ENCODE data around the gene SLC40A1. TPM values are rescaled to one million over a fixed set of nuclear protein-coding genes. Genes with fewer than 3 reads are reported as not detected.

Gene SLC40A1
- total and polyA plus RNA-seq, 2 of the 8 experiments (the other 6 are each of a cell fraction or from before 2014, with no cell fraction given), result 0.03 TPM; not detected in 1

DNA sequence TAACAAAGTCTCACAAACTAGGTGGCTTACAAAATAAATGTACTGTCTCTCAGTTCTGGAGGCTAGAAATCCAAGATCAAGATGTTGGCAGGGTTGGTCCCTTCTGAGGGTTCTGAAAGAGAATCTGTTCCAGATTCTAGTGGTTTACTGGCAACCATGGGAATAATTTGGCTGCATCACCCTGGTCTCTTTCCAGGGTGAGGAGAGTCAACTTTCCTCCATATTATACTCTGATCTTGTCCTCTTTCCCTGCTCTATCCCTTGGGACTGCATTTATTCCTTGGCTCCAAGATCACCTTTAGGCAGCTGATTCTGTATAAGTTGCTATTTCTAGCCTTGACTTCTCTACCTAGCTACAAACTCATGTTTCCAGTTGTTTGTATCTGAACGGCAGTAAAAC, 35.2 kb downstream of the SLC40A1 start:
- POLR2A ChIA-PET (ENCODE audit: partially characterized antibody), result no interaction called here
- no peaks in the 10 kb centered on the region for H3K4me1 ChIP-seq (replicated peaks in 1 of 4; ENCODE audit: control insufficient read depth in 3 of 4, insufficient read depth in 4 of 4, low read length in 3 of 4)
- TF ChIP-seq JUND (IDR thresholded peaks at IDR 0.05; ENCODE audit: low read length) (no peak), NANOG (IDR thresholded peaks at IDR 0.05; ENCODE audit: insufficient read depth, low read depth, low read length, poor library complexity, severe bottlenecking) (no peak), SIX5 (IDR thresholded peaks at IDR 0.05; ENCODE audit: low read depth, low read length) (no peak), TBP (IDR thresholded peaks at IDR 0.05; ENCODE audit: low read depth, low read length) (no peak), CREB1 (IDR thresholded peaks at IDR 0.05) (no peak), TCF12 (IDR thresholded peaks at IDR 0.05; ENCODE audit: low read depth, low read length) (no peak), CBX5 (IDR thresholded peaks at IDR 0.05; ENCODE audit: low read depth, low read length) (no peak), EGR1 (IDR thresholded peaks at IDR 0.05; ENCODE audit: borderline replicate concordance, low read depth, low read length) (no peak), BRCA1 (IDR thresholded peaks at IDR 0.05; ENCODE audit: low read depth, low read length) (no peak), POLR2AphosphoS5 (IDR thresholded peaks at IDR 0.05; ENCODE audit: low read depth, low read length) (no peak), HDAC6 (IDR thresholded peaks at IDR 0.05; ENCODE audit: low read depth, low read length) (no peak), KDM1A (IDR thresholded peaks at IDR 0.05; ENCODE audit: borderline replicate concordance, low read length) (no peak)
- TF ChIP-seq, protein P1, sequence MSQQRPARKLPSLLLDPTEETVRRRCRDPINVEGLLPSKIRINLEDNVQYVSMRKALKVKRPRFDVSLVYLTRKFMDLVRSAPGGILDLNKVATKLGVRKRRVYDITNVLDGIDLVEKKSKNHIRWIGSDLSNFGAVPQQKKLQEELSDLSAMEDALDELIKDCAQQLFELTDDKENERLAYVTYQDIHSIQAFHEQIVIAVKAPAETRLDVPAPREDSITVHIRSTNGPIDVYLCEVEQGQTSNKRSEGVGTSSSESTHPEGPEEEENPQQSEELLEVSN (IDR thresholded peaks at IDR 0.05), result no peak
- TF ChIP-seq, protein P2, sequence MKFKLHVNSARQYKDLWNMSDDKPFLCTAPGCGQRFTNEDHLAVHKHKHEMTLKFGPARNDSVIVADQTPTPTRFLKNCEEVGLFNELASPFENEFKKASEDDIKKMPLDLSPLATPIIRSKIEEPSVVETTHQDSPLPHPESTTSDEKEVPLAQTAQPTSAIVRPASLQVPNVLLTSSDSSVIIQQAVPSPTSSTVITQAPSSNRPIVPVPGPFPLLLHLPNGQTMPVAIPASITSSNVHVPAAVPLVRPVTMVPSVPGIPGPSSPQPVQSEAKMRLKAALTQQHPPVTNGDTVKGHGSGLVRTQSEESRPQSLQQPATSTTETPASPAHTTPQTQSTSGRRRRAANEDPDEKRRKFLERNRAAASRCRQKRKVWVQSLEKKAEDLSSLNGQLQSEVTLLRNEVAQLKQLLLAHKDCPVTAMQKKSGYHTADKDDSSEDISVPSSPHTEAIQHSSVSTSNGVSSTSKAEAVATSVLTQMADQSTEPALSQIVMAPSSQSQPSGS (IDR thresholded peaks at IDR 0.05; ENCODE audit: low read length), result no peak

More for the DNA sequence above, 35.2 kb downstream of the SLC40A1 start:
- no peak overlapping the region for H2BK5ac ChIP-seq (ENCODE audit: low read depth, low read length)
- CTCF ChIA-PET (ENCODE audit: partially characterized antibody), result interaction anchor here (1.7 kb wide), 1 partner anchor 11 kb away, joined by 4 read pairs; no protein-coding TSS in a partner anchor
- no peak overlapping the region for H2BK120ac ChIP-seq (replicated peaks; ENCODE audit: low read depth, low read length)
- H3K4ac ChIP-seq (replicated peaks; ENCODE audit: insufficient read length, low read depth, low read length), result no peak overlapping the region
- no peak overlapping the region for H2AK5ac ChIP-seq (ENCODE audit: low read depth, low read length)
- H3K79me1 ChIP-seq (ENCODE audit: low read depth, low read length), result no peaks in the 10 kb centered on the region
- DNase-seq (ENCODE audit: low read depth in 1 of 2, low spot score in 2 of 2), result no peak
- no peak overlapping the region for H3K23ac ChIP-seq (ENCODE audit: insufficient read length)
- H3K36me3 ChIP-seq (ENCODE audit: control insufficient read depth in 2 of 4, insufficient read depth in 4 of 4, low read length in 3 of 4), result no peaks in the 10 kb centered on the region
- 92% methylated on average over 1 of the region's 1 CpG; no CpG with 5 or more reads in 1 of the 2 experiments for WGBS, 2 experiments (ENCODE audit: extremely low coverage in 1 of 2, insufficient coverage in 1 of 2, insufficient read length in 1 of 2, insufficient replicate concordance in 2 of 2, low coverage in 1 of 2, low lambda C conversion rate in 2 of 2, missing lambda C conversion rate in 1 of 2)
- no peak overlapping the region for H4K8ac ChIP-seq (ENCODE audit: extremely low read depth, insufficient read depth, low read length)
- no peak overlapping the region for H2AFZ ChIP-seq (ENCODE audit: low read length)
- no peak for FAIRE-seq
- no peak overlapping the region for H4K91ac ChIP-seq (replicated peaks; ENCODE audit: insufficient read length, low read length)
- no peak overlapping the region for H3K56ac ChIP-seq (replicated peaks; ENCODE audit: insufficient read length, low read depth, low read length)
- H3K9ac ChIP-seq (replicated peaks in 1 of 4; ENCODE audit: extremely low read depth in 1 of 4, low read depth in 3 of 4, low read length in 3 of 4), result no peak overlapping the region
- no peaks in the 10 kb centered on the region for H3K9me3 ChIP-seq (ENCODE audit: insufficient read depth in 2 of 2, low read depth in 1 of 2, low read length in 1 of 2)
- H2BK15ac ChIP-seq (ENCODE audit: low read length), result no peak overlapping the region
- no peak overlapping the region for H3K14ac ChIP-seq (ENCODE audit: insufficient read length)
- no peak overlapping the region for H2BK20ac ChIP-seq (ENCODE audit: low read length)
- peaks cover 0 to 1% (median 0%) of the 10 kb centered on the region in 4 experiments; a peak in 1 of 7 replicates for H3K27me3 ChIP-seq (replicated peaks in 1 of 4; ENCODE audit: control insufficient read depth in 3 of 4, extremely low read depth in 1 of 4, insufficient read depth in 3 of 4, low read length in 3 of 4)
- H4K5ac ChIP-seq (ENCODE audit: insufficient read length, low read depth, low read length), result no peak overlapping the region
- no peaks in the 10 kb centered on the region for H3K23me2 ChIP-seq (ENCODE audit: low read depth, low read length)
- no peak overlapping the region for H3K27ac ChIP-seq (ENCODE audit: low read depth, low read length)
- no peak overlapping the region for H3K4me3 ChIP-seq (ENCODE audit: extremely low read depth in 1 of 4, insufficient read depth in 2 of 4, low read depth in 3 of 4, low read length in 4 of 4)
- H3K4me2 ChIP-seq (ENCODE audit: insufficient read depth in 1 of 2, low read depth in 2 of 2, low read length in 2 of 2), result no peak overlapping the region
- no peaks in the 10 kb centered on the region for H3K79me2 ChIP-seq (ENCODE audit: control insufficient read depth in 1 of 2, insufficient read depth in 2 of 2, low read length in 2 of 2)
- H2BK12ac ChIP-seq (ENCODE audit: low read depth, low read length), result no peak overlapping the region
- H3K18ac ChIP-seq (ENCODE audit: extremely low read depth, low read length), result no peak overlapping the region
- no peaks in the 10 kb centered on the region for H4K20me1 ChIP-seq (replicated peaks in 1 of 2; ENCODE audit: control insufficient read depth in 1 of 2, insufficient read depth in 2 of 2, low read length in 2 of 2)

All from H1 (cell line).